SIG-M5 treated with dmso at 0.1 percent for 504 hours (cell line): ENCODE results near the gene SSBP1.
"Not testable (repeated sequence)": the region's sequence is repeated elsewhere in the genome, so short reads cannot be mapped to it uniquely, and the experiment has no call there.

Experiments
- DNase-seq: peaks from one replicate; lab custom pipeline; 2025; ENCODE audit not compliant: unreplicated experiment; lab: John Stamatoyannopoulos, UW

Gene SSBP1

DNA sequence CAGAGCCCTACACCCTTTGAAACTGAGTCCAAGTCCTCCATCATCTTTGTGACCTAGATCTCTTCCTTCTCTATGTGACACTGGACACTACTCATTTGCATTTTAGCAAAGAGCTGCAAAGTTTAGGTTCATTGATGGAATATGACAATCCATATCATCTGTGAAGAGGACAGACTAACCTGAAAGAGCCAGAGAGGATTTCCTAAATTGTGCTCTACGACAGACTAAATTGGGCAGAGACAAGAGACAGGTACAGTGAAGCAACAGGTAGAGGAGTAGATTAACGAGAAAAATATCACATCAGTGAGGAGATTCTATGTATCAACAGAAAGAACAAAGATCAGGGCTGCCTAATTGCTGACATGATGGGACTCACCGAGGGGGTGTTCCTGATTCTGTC, 25.6 kb downstream of the SSBP1 start, which contains the start of gene TAS2R3:
Gene TAS2R3, plus strand, starts transcription at position 301 of the 400 bp plus-strand sequence. Its CDS starts 62 bp downstream, at position 363.
- DNase-seq = no peak

GRCh38 chr7:141770083-141770583, 32.0 kb downstream of the SSBP1 start:
- not testable (repeated sequence) for DNase-seq

DNA sequence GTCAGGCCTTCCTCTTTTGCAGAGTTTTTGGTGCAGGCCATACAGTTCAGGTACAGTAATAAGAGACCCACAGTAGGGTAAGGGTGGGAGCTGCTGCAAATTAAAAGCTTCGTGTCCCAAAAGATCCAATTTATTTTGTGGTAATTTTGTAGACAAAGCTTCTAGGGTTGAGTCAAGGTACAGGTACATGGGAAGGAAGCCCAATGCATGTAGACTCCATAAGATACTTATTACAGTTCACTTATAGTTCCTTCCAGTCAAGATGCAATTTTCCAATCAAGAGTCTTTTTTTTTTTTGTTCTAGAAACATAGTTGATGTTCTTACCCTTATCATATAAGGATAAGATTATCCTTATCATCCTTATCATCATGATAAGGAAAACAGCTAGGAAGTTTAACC, 38.2 kb downstream of the SSBP1 start, which contains the start of gene TAS2R4:
Gene TAS2R4, plus strand, starts transcription at position 301 of the 400 bp plus-strand sequence. CDS start 1,815 bp downstream, outside the sequence.
- no peak for DNase-seq

DNA sequence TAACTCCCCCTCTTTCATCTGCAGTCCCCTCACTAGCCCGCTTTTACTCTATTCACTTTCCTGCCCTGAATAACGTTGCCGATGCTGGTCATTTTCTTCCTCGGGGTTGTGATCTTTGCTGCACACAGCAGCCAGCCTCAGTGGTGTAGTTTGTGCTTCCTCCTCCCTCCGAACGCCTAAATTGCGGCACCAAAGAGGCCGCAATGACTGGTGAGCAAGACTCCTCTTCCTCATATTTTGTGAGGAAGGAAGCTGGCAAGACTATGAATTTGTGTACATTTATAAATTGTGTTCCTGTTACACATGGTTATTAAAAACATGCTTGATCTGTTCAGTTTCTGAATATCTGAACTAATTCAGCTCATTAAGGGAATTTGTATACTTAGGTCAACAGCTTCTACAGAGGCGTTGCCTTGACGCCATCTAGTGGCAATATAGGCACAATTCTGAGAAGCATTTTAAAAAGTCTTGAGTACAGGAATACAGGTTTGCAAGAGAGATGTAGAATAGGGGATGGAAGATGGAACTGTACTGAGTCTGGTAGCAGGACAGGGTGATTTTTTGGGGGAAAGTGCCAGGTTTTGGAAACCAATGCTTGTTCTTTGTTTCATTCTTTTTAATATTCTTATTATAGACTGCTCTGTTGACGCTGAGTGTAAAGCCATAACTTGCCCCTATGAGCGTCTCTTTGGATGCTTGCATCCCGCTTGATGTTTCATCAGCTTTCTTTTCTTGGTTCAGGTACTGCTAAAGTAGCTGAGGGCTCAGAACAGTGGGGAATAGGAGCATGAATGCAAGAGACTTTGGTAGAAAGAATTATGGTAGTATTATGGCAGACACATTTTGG, 47.8 kb downstream of the SSBP1 start:
- DNase-seq = peak; percentile 67

DNA sequence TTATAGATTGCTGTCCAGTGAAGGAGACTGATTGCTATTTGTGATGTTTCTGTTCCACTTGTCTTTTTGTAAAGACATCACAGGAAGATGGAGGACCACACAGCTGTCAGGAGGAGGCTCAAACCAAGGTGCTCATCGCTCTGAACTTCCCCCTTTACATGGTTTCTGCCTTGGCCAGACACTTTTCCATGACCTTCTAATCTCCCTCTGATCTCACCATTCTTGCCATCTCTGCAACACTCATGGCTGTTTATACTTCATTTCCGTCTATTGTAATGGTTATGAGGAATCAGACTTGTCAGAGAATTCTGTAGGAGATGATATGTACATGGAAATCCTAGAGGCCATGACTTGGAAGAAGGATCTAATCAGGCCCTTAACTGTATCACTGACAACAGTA, 50.1 kb downstream of the SSBP1 start:
- DNase-seq = no peak

DNA sequence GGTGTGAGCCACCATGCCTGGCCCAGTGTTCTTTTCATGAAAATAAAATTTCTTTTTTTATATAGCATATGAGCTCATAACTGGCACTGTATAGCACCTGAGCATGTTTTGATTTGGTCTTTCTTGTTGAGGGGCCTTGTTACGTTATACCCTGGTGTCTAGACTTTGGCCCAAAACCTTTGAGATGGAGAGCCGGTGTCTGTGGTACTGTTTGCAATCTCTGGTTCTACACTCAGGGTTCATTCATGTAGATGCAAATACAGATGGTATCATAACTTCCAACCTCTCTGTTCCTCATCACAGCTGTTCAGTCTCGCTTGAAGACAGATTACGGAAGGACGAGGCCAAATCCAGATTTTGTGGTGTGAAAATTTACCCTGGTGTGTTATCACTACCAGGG, 51.8 kb downstream of the SSBP1 start, which contains the start of gene TAS2R5:
Gene TAS2R5, plus strand, starts transcription at position 301 of the 400 bp plus-strand sequence. CDS start 145 bp downstream, outside the sequence.
- DNase-seq = no peak

- DNase-seq = no peak
Observed at GRCh38 chr7:141792526-141792925, 54.4 kb downstream of the SSBP1 start.
